BLaER1 (cell line): ENCODE data around the gene GPR78.
"Not testable (repeated sequence)": the region's sequence is repeated elsewhere in the genome, so short reads cannot be mapped to it uniquely, and the experiment has no call there.

Source experiments
- H3K27ac ChIP-seq: shearing (Covaris generic); formaldehyde crosslinking; 2 replicates; pipeline ENCODE4 v1.8.1; 2022
- H3K27me3 ChIP-seq: shearing (Covaris generic); formaldehyde crosslinking; 2 replicates; pipeline ENCODE4 v1.8.1; 2022
- H3K36me3 ChIP-seq: shearing (Covaris generic); formaldehyde crosslinking; 2 replicates; pipeline ENCODE4 v1.8.1; 2022
- H3K4me1 ChIP-seq: shearing (Covaris generic); formaldehyde crosslinking; 2 replicates; pipeline ENCODE4 v1.8.1; 2022
- H3K4me2 ChIP-seq: shearing (Covaris generic); formaldehyde crosslinking; 2 replicates; pipeline ENCODE4 v1.8.1; 2022
- H3K4me3 ChIP-seq: shearing (Covaris generic); formaldehyde crosslinking; 2 replicates; pipeline ENCODE4 v1.8.1; 2022
- H3K9ac ChIP-seq: shearing (Covaris generic); formaldehyde crosslinking; 2 replicates; pipeline ENCODE4 v1.8.1; 2022
- H3K9me3 ChIP-seq: shearing (Covaris generic); formaldehyde crosslinking; 2 replicates; pipeline ENCODE4 v1.8.1; 2022
- H4K20me1 ChIP-seq: shearing (Covaris generic); formaldehyde crosslinking; 2 replicates; pipeline ENCODE4 v1.8.1; 2022
- Cebpa-rat ChIP-seq: shearing (Covaris generic); IDR thresholded peaks from 2 replicates; pipeline ENCODE4 v1.8.1; 2022

Gene GPR78

DNA sequence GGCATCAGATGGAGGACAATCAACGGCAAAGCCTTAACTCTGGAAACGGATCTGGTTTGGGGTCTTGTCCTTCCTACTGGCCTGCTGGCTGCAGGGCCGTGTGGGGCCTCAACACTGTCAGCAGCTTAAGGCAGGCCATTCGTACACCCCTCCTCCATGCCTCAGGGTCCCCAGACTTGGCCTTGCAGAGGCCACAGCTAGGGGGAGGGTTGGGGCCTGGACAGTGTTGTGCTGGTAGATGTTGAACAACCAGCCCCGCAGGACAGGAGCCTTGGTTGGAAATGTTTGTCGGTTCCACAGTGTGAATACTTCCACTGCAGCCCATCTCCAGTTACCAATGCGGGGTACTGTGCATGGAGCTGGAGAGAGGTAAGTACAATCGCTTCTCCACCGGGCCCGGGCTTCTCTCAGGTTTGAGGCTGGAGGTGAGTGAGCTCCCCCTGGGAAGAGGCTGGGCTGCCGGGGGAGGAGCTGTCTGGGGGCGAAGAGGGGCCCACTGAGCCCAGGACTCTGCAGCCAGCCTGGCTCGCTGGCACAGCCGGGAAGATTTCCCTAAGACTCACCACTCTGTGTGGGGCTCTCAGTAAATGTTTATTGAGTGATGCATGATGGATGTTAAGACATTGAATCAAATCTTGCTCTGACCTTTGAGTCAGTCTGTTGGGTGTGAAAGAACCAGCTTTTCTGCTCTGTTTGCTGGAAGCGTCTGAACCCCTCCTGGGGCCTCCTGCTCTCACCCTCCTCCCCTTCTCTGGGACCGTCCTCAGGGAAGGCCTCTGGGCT lies 19.7 kb upstream of the GPR78 start:
- H3K9ac ChIP-seq = peak overlapping the region; percentile 16; the same call in 1 of the 2 replicates
- TF ChIP-seq Cebpa-rat = no peak
- no peak overlapping the region for H3K4me3 ChIP-seq
- no peaks in the 10 kb centered on the region for H3K36me3 ChIP-seq
- H3K4me2 ChIP-seq = peak overlapping the region; percentile 87
- H3K27me3 ChIP-seq = no peaks in the 10 kb centered on the region; the same call in 1 of the 2 replicates
- H3K4me1 ChIP-seq = peaks cover 27% of the 10 kb centered on the region
- H4K20me1 ChIP-seq = no peaks in the 10 kb centered on the region
- no peak overlapping the region for H3K27ac ChIP-seq
- H3K9me3 ChIP-seq = no peaks in the 10 kb centered on the region

DNA sequence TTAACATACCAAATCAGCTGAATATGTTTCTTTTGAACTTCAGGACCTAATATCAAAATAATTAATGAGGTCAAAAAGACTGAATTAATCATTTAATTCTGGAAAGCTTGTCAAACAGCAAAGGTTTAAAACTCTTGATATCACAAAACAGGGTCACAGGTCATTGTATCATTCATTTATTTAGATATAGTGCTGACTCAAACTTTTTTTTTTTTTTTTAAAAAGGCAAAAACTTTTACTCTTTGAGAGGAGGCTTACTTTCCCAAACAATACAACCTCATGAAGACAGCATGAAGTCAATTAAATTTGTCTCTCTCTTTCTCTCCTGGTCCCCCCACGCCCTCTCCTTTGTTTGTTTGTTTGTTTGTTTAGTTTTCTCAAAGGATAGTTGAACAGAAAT lies 15.6 kb upstream of the GPR78 start:
- Histone ChIP-seq H3K9ac (no peak overlapping the region), H3K4me3 (no peak overlapping the region), H4K20me1 (no peaks in the 10 kb centered on the region), H3K27me3 (no peaks in the 10 kb centered on the region; the same call in 1 of the 2 replicates), H3K27ac (no peak overlapping the region), H3K9me3 (no peaks in the 10 kb centered on the region), H3K36me3 (no peaks in the 10 kb centered on the region), H3K4me2 (no peak overlapping the region), H3K4me1 (peaks cover 27% of the 10 kb centered on the region)
- TF ChIP-seq Cebpa-rat = no peak

DNA sequence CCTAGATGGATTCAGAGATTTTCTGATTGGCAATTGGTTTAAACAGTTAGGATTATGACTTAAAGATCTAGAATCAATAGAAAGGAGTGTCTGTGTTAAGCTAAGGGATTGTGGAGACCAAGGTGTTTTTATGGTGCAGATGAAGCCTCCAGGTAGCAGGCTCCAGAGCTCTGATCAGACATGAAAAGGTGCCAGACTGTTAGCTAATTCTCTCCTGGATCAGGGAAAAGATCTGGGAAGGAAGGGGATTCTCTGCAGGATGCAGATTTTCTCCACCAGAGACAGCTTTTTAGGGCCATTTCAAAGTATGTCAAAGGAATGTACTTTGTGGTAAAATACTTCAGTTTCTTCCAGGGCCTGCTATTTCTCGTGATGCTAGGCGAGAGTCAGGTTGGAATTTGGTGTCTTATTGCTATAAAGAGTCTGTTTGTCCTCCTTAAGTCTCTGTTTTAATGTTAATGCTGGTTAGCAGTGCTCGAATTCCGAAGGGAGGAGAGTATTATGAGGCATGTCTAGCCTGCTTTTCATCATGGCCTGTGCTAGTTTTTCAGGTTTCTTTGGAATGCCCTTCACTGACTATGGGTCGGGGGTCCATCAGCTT lies 12.0 kb upstream of the GPR78 start:
- H3K4me1 ChIP-seq = no peaks in the 10 kb centered on the region
- H3K36me3 ChIP-seq = no peaks in the 10 kb centered on the region
- H3K9me3 ChIP-seq = no peaks in the 10 kb centered on the region
- no peaks in the 10 kb centered on the region for H3K27me3 ChIP-seq
- no peaks in the 10 kb centered on the region for H4K20me1 ChIP-seq
- no peak overlapping the region for H3K9ac ChIP-seq
- H3K4me3 ChIP-seq = no peak overlapping the region
- no peak overlapping the region for H3K4me2 ChIP-seq
- TF ChIP-seq Cebpa-rat = no peak
- no peak overlapping the region for H3K27ac ChIP-seq

DNA sequence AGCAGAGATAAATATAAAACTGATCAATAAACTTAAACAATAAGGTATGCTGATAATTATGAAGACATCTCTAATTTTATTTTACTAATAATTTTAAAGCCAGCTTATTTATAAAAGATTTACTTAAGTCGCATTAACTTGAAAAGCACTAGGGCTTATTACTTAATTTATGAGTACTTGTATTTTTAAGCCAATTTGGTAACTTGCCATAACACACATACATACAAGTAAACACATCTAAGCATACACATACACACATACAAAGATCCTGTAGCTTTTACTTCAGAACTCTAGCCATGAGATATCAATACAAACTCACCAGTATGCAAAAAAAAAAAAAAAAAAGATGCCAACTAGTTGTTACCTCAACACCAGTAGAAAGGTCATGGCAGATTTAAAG lies 10.0 kb upstream of the GPR78 start:
- Histone ChIP-seq H3K4me1 (no peaks in the 10 kb centered on the region), H3K27me3 (no peaks in the 10 kb centered on the region), H3K4me2 (no peak overlapping the region), H3K36me3 (no peaks in the 10 kb centered on the region), H3K9ac (no peak overlapping the region), H3K27ac (no peak overlapping the region), H3K4me3 (no peak overlapping the region), H3K9me3 (no peaks in the 10 kb centered on the region), H4K20me1 (no peaks in the 10 kb centered on the region)
- TF ChIP-seq Cebpa-rat = no peak

DNA sequence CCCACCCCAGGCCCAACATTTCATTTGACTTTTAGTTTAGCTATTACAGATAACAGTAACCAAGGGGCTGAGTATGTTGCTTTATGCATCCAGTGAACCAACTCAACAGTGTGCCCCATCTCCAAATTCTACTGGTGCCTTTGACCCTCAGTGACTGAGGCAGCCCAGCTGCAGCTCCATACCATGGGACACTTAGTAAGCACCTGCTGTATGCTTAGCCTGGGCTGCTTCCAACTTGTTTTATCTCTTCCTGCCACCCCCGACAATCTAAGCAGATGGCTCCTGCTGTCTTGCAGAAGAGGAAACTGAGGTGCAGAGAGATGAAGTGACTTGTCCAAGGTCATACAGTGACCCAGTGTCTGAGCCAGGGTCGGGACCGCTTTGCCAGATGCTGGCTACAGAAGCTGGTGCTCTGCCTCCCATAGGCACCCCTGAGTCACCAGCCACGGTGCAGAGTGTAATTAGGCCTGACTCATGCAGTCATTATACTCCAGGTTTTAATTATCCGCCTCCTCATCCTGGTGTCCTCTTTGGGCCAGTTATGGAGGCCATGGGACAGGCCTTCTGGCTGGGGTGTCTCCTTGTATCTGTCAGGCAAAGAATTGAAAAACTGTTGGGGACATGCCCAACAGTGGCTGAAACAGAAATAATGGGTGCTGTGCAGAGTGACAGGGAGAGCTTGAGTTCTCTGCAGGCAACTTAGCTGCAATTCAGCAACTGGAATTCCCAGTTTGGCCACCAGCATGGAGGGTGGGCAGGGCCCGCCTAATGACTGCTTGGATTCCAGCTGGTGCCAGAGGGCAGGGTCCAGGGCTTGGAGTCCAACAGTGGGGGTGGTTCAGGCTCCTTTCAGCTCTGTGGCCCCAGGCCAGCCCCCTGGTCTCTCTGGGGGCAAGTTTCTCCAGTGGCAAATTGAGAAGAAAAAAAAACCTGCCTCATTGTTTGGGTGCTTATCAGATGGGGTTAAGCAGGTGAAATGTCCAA lies 8.2 kb upstream of the GPR78 start:
- Histone ChIP-seq H3K4me2 (no peak overlapping the region), H3K9ac (no peak overlapping the region)
- no peak for TF ChIP-seq Cebpa-rat

DNA sequence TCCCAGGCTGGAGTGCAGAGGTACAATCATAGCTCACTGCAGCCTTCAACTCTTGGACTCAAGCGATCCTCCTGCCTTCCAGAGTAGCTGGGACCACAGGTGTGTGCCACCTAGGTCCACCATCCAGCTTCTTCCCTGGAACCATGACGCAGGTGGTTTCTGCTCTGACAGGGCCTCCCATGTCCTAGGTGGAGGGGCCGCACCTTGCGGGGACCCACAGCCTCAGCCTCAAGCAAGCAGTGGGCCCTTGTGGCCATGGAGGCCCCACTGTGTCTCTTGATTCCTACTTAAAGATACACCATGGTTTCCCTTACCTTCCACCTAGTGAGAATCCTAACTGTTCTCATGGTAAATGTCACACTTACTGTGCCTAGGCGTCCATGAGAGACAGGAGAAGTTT lies 6.9 kb upstream of the GPR78 start:
- no peaks in the 10 kb centered on the region for H3K9me3 ChIP-seq
- no peak for TF ChIP-seq Cebpa-rat
- H4K20me1 ChIP-seq = no peaks in the 10 kb centered on the region
- no peaks in the 10 kb centered on the region for H3K27me3 ChIP-seq
- no peaks in the 10 kb centered on the region for H3K36me3 ChIP-seq
- no peaks in the 10 kb centered on the region for H3K4me1 ChIP-seq
- no peak overlapping the region for H3K9ac ChIP-seq
- no peak overlapping the region for H3K4me2 ChIP-seq
- H3K4me3 ChIP-seq = no peak overlapping the region
- H3K27ac ChIP-seq = no peak overlapping the region

More for the DNA sequence above, 8.2 kb upstream of the GPR78 start:
- no peak overlapping the region for H3K4me3 ChIP-seq
- H3K27me3 ChIP-seq = no peaks in the 10 kb centered on the region
- H4K20me1 ChIP-seq = no peaks in the 10 kb centered on the region
- no peaks in the 10 kb centered on the region for H3K9me3 ChIP-seq
- H3K4me1 ChIP-seq = no peaks in the 10 kb centered on the region
- H3K27ac ChIP-seq = no peak overlapping the region
- H3K36me3 ChIP-seq = no peaks in the 10 kb centered on the region

DNA sequence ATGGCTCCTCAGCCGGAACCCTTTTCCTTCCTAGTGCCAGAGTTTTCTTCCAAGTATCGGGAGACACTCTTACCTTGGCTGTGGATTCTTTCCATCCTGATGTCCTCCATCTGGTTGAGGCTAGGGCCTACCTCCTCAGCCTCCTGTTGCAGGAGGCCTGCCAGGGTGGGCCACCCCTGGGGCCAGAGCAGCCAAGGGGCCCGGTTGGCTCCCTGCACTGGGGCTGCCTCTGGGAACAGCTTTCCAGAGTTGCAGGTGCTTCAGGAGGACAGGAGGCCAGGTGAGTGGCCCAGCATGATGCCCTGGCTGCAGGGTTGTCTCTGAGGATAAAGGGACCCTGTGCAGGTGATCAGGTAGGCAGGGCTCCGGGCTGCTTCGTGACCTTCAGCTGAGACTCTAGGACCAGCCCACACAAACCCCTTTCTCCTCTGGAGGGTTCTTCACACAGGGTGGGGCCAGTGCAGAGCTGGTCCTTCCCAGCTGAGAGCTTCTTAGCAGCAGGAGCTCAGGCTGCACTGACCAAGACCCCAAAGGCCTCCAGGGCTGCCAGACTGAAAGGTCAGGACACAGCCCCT lies 5.3 kb upstream of the GPR78 start:
- Histone ChIP-seq H3K27ac (no peak overlapping the region), H3K36me3 (no peaks in the 10 kb centered on the region), H3K27me3 (no peaks in the 10 kb centered on the region), H3K4me1 (peaks cover 9% of the 10 kb centered on the region; the same call in 1 of the 2 replicates), H4K20me1 (peaks cover 6% of the 10 kb centered on the region; the same call in 1 of the 2 replicates), H3K9me3 (no peaks in the 10 kb centered on the region), H3K9ac (no peak overlapping the region), H3K4me2 (no peak overlapping the region), H3K4me3 (no peak overlapping the region)
- no peak for TF ChIP-seq Cebpa-rat

DNA sequence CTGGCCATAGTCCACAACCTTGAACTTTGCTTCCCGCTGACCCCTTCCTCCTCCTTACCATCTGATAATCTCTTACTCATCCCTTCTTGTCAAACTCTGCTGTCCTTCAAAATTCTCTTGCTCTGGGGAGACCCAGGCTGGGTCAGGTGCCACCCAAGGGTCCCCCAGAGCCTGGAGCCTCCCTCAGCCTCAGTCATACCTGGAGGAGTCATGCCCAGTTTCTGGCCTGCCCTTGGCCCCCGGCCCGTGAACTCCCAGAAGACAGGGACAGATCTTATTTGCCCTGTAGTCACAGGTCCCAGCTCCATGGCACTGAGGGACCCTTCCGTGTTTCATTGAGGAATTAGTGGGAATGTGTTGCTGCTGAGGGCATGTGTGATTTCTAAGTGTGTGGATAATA lies 4.7 kb upstream of the GPR78 start:
- H3K4me3 ChIP-seq = no peak overlapping the region
- no peak overlapping the region for H3K27ac ChIP-seq
- H3K4me1 ChIP-seq = peaks cover 11% of the 10 kb centered on the region; the same call in 1 of the 2 replicates
- H3K4me2 ChIP-seq = no peak overlapping the region
- H3K9ac ChIP-seq = no peak overlapping the region
- no peaks in the 10 kb centered on the region for H3K36me3 ChIP-seq
- no peaks in the 10 kb centered on the region for H3K27me3 ChIP-seq
- TF ChIP-seq Cebpa-rat = no peak
- H3K9me3 ChIP-seq = no peaks in the 10 kb centered on the region
- H4K20me1 ChIP-seq = peaks cover 6% of the 10 kb centered on the region; the same call in 1 of the 2 replicates

DNA sequence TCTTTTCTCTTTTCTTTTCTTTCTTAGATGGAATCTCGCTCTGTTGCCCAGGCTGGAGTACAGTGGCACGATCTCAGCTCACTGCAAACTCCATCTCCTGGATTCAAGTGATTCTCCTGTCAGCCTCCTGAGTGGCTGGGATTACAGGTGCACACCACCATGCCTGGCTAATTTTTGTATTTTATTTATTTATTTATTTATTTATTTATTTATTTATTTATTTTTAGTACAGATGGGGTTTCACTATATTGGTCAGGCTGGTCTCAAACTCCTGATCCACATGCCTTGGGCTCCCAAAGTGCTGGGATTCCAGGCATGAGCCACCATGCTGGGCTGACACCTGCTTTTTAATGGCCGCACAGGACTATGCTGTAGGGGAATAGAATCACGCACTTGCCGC lies 3.6 kb upstream of the GPR78 start:
- not testable (repeated sequence) for H3K4me3 ChIP-seq, H3K9me3 ChIP-seq, H3K36me3 ChIP-seq, H3K27ac ChIP-seq, H3K9ac ChIP-seq, H3K27me3 ChIP-seq, H3K4me2 ChIP-seq
- Histone ChIP-seq H4K20me1 (peaks cover 17% of the 10 kb centered on the region; the same call in 1 of the 2 replicates), H3K4me1 (peaks cover 20% of the 10 kb centered on the region)
